K562 (cell line): ENCODE results near the gene TIMP2. TPM values are rescaled to one million over a fixed set of nuclear protein-coding genes. Genes with fewer than 3 reads are reported as not detected.

Experiments used
- ATAC-seq: fragments of 200-7000 bp; cut with Tn5 transposase; 3 replicates; pipeline ENCODE4 v1.9.1; 2020; ENCODE audit warnings: moderate library complexity
- BruUV-seq: library from RNA; stranded (reverse); fragments of 400-500 nt; replicated peaks from 2 replicates; lab custom pipeline; 2021; lab: Mats Ljungman, UMichigan
- CTCF ChIA-PET: fragments of 300-600 bp; formaldehyde crosslinking; extraction: SDS; loops from one replicate; lab custom pipeline; 2021; ENCODE audit warnings: low intra/inter-chr PET ratio; lab: Yijun Ruan, JAX
- POLR2A ChIA-PET: fragments of 300-600, 350-650 bp; sonication (Branson Sonifier 250); formaldehyde crosslinking; extraction: SDS; loops from one replicate; lab custom pipeline; 2021; ENCODE audit warnings: antibody characterized with exemption, inconsistent platforms; lab: Yijun Ruan, JAX
- DNase-seq, 4 experiments: peaks; one replicate each; pipeline versions ENCODE4 v3.0.0 to v3.0.0-alpha.2; 2011 to 2018; ENCODE audit warnings: low spot score in 3 of 4, mixed read lengths in 3 of 4; ENCODE audit errors: extremely low read depth in 1 of 4
- FAIRE-seq: peaks from 2 replicates; lab custom pipeline; 2011; peaks lifted over from hg19 to GRCh38; lab: Jason Lieb, UNC
- H2AFZ ChIP-seq: 2 replicates; pipeline ENCODE4 v1.6.0; 2011; ENCODE audit warnings: low read depth, low read length, control low read depth, inconsistent platforms
- H3K27ac ChIP-seq: fragments of 200-600 bp; 3 replicates; pipeline ENCODE4 v1.8.0; 2011; ENCODE audit warnings: low read depth, mild to moderate bottlenecking, control low read depth, inconsistent platforms, low read length, moderate library complexity, mixed read lengths; ENCODE audit errors: extremely low read depth
- H3K27me3 ChIP-seq, 2 experiments: fragments of 300-600 bp in 1 of 2; 2 replicates in 1 of 2; 3 replicates in 1 of 2; pipeline versions ENCODE4 v1.6.0 to v1.8.0; 2011; ENCODE audit warnings: inconsistent platforms in 2 of 2, low read length in 2 of 2, mild to moderate bottlenecking in 1 of 2, mixed read lengths in 1 of 2, moderate library complexity in 1 of 2; ENCODE audit not compliant: control insufficient read depth in 2 of 2, insufficient read depth in 2 of 2
- H3K36me3 ChIP-seq: fragments of 300-600 bp; 3 replicates; pipeline ENCODE4 v1.8.0; 2011; ENCODE audit warnings: mild to moderate bottlenecking, low read length, inconsistent platforms; ENCODE audit not compliant: control insufficient read depth, insufficient read depth
- H3K4me1 ChIP-seq, 2 experiments: fragments of 200-600 bp in 1 of 2; replicated peaks in 1 of 2; 2 replicates in 1 of 2; 3 replicates in 1 of 2; pipeline versions ENCODE4 v1.5.1 to v1.8.0; 2011; ENCODE audit warnings: inconsistent platforms in 2 of 2, low read length in 2 of 2, mild to moderate bottlenecking in 1 of 2, mixed read lengths in 1 of 2, moderate library complexity in 1 of 2; ENCODE audit not compliant: control insufficient read depth in 2 of 2, insufficient read depth in 2 of 2
- H3K4me2 ChIP-seq: 2 replicates; pipeline ENCODE4 v1.6.1; 2011; ENCODE audit warnings: low read length, control low read depth, inconsistent platforms, mixed read lengths; ENCODE audit not compliant: insufficient read depth
- H3K4me3 ChIP-seq: fragments of 200-600 bp; sonication (generic), shearing (Covaris generic); 2 replicates; pipeline ENCODE4 v1.5.1; 2016; ENCODE audit warnings: control low read depth, inconsistent platforms
- H3K79me2 ChIP-seq: fragments of 200-600 bp; 3 replicates; pipeline ENCODE4 v1.8.0; 2011; ENCODE audit warnings: low read length, inconsistent platforms; ENCODE audit not compliant: control insufficient read depth, insufficient read depth
- H3K9ac ChIP-seq, 2 experiments: 2 replicates each; pipeline versions ENCODE4 v1.6.0 to v1.6.1; 2011; ENCODE audit warnings: low read depth in 2 of 2, low read length in 2 of 2, control low read depth in 1 of 2, inconsistent platforms in 1 of 2, mild to moderate bottlenecking in 1 of 2, mixed read lengths in 1 of 2; ENCODE audit not compliant: insufficient read depth in 1 of 2
- H3K9me1 ChIP-seq: one replicate; pipeline ENCODE4 v1.6.0; 2011; ENCODE audit warnings: inconsistent platforms, mild to moderate bottlenecking, low read length, moderate library complexity; ENCODE audit not compliant: control insufficient read depth, insufficient read depth
- H3K9me3 ChIP-seq: replicated peaks from 2 replicates; pipeline ENCODE4 v1.5.1; 2011; ENCODE audit warnings: low read depth, low read length, inconsistent platforms; ENCODE audit not compliant: control insufficient read depth, insufficient read depth
- H4K20me1 ChIP-seq: replicated peaks from 2 replicates; pipeline ENCODE4 v1.6.1; 2011; ENCODE audit warnings: low read length, inconsistent platforms, mixed read lengths; ENCODE audit not compliant: control insufficient read depth, insufficient read depth
- ADNP ChIP-seq: fragments of 200-800 bp; sonication (Bioruptor generic); IDR thresholded peaks from 2 replicates; pipeline ENCODE4 v1.6.1; 2016; ENCODE audit warnings: missing genetic modification characterization, missing compliant biosample characterization
- SNIP1 ChIP-seq: fragments of 450-650 bp; IDR thresholded peaks from 2 replicates; pipeline ENCODE4 v1.7.1; 2017; ENCODE audit warnings: low read depth, mild to moderate bottlenecking
- ZNF174 ChIP-seq: fragments of 250-450 bp; sonication (Bioruptor Pico); IDR thresholded peaks from 2 replicates; pipeline ENCODE4 v1.4.0; 2020; ENCODE audit warnings: mild to moderate bottlenecking
- ZNF740 ChIP-seq, 3 experiments: fragments of 200-800 bp in 1 of 3; sonication (Bioruptor generic) in 1 of 3; sonication (generic) in 1 of 3; formaldehyde crosslinking in 1 of 3; IDR thresholded peaks; 2 replicates each; pipeline versions ENCODE4 v1.6.1 to v1.8.0; 2016 to 2022; ENCODE audit warnings: mild to moderate bottlenecking in 2 of 3, missing compliant biosample characterization in 2 of 3, missing genetic modification characterization in 2 of 3, missing genetic modification reagents in 1 of 3
- ZNF766 ChIP-seq: fragments of 200-800 bp; sonication (Bioruptor generic); conservative IDR thresholded peaks from 2 replicates; pipeline ENCODE4 v1.6.1; 2016; ENCODE audit warnings: missing genetic modification characterization, missing compliant biosample characterization
- WGBS: fragments of 100-300 bp; shearing (Covaris generic); methylation state at CpG from one replicate; pipeline ENCODE4 v1.1.6; 2016; ENCODE audit warnings: low coverage, mixed read lengths; ENCODE audit not compliant: insufficient coverage; ENCODE audit errors: missing lambda C conversion rate; 5-methylcytosine and 5-hydroxymethylcytosine counted together
- in situ Hi-C: fragments of 300-500 bp; cut with MboI; formaldehyde crosslinking; loops from 4 replicates; pipeline ENCODE4 v1.15.0; 2018; ENCODE audit warnings: inconsistent platforms, mixed read lengths
- intact Hi-C: fragments of 100-400 bp; cut with micrococcal nuclease; formaldehyde crosslinking; loops from 2 replicates; pipeline ENCODE4 v1.14.2; 2022
- polyA plus RNA-seq, 8 experiments: library from polyadenylated mRNA; depleted of rRNA in 4 of 8; stranded (reverse) in 5 of 8; unstranded in 3 of 8; fragments of >200 nt; fragmentation: Nextera tagmentation in 2 of 8; fragmentation: Illumina TruSeq in 1 of 8; extraction: Ambion mirVana in 2 of 8; extraction: Trizol in 1 of 8; gene quantifications; 2 replicates each; pipeline versions ENCODE4 v1.2.1 to v1.2.3, GENCODE V29; 2011 to 2014; ENCODE audit warnings: inconsistent platforms in 1 of 8, missing spikeins in 1 of 8
- total RNA-seq, 7 experiments: library from RNA; depleted of rRNA in 6 of 7; stranded (reverse); fragments of >200 nt in 6 of 7; fragmentation: Illumina TruSeq in 2 of 7; extraction: Trizol in 2 of 7; gene quantifications; 2 replicates each; pipeline versions ENCODE4 v1.2.1 to v1.2.3, GENCODE V29; 2011 to 2021; ENCODE audit warnings: low replicate concordance in 1 of 7
- TF ChIP-seq, protein P1 (sequence below): sonication (generic); formaldehyde crosslinking; IDR thresholded peaks from 2 replicates; pipeline ENCODE4 v1.8.0; 2022; ENCODE audit warnings: mild to moderate bottlenecking, low read depth, missing genetic modification reagents
- TF ChIP-seq, protein P2 (sequence below): sonication (generic); formaldehyde crosslinking; IDR thresholded peaks from 2 replicates; pipeline ENCODE4 v1.8.0; 2022; ENCODE audit warnings: missing genetic modification reagents, mild to moderate bottlenecking, moderate library complexity, borderline replicate concordance
- TF ChIP-seq, protein P3 (sequence below): sonication (generic); formaldehyde crosslinking; IDR thresholded peaks from 2 replicates; pipeline ENCODE4 v1.9.0; 2022; ENCODE audit warnings: mild to moderate bottlenecking, missing genetic modification reagents

Gene TIMP2
- total and polyA plus RNA-seq, 9 of the 15 experiments (the other 6 are each of a cell fraction or from before 2014, with no cell fraction given) = 0.55 TPM; not detected in 8

- Histone ChIP-seq H4K20me1 (peaks cover 4% of the 10 kb centered on the region; the same call in 1 of the 2 replicates), H3K4me3 (no peak overlapping the region), H2AFZ (no peak overlapping the region), H3K9me3 (no peaks in the 10 kb centered on the region), H3K36me3 (no peaks in the 10 kb centered on the region), H3K9me1 (no peaks in the 10 kb centered on the region), H3K4me2 (no peak overlapping the region), H3K79me2 (no peaks in the 10 kb centered on the region), H3K27me3 (peaks cover 26 to 67% of the 10 kb centered on the region in 2 experiments), H3K4me1 (peaks cover 3 to 7% of the 10 kb centered on the region in 2 experiments; a peak in 3 of 5 replicates), H3K27ac (no peak overlapping the region), H3K9ac (no peak overlapping the region; a peak in 1 of 4 replicates)
- intact Hi-C loops (no loop called here), in situ Hi-C loops (no loop called here)
- 1% methylated on average over 5 of the region's 5 CpGs for WGBS
- CTCF ChIA-PET = no interaction called here
- no peak for DNase-seq
- TF ChIP-seq ADNP (tag) (no peak), ZNF766 (no peak), SNIP1 (no peak), ZNF740 (CRISPR knock-in tag; IDR thresholded peaks at IDR 0.05) (no peak), ZNF740 (tag; IDR thresholded peaks at IDR 0.05) (no peak), ZNF174 (CRISPR knock-in tag) (no peak)
- TF ChIP-seq, protein P1, sequence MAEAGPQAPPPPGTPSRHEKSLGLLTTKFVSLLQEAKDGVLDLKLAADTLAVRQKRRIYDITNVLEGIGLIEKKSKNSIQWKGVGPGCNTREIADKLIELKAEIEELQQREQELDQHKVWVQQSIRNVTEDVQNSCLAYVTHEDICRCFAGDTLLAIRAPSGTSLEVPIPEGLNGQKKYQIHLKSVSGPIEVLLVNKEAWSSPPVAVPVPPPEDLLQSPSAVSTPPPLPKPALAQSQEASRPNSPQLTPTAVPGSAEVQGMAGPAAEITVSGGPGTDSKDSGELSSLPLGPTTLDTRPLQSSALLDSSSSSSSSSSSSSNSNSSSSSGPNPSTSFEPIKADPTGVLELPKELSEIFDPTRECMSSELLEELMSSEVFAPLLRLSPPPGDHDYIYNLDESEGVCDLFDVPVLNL (CRISPR knock-in tag) = no peak
- TF ChIP-seq, protein P2, sequence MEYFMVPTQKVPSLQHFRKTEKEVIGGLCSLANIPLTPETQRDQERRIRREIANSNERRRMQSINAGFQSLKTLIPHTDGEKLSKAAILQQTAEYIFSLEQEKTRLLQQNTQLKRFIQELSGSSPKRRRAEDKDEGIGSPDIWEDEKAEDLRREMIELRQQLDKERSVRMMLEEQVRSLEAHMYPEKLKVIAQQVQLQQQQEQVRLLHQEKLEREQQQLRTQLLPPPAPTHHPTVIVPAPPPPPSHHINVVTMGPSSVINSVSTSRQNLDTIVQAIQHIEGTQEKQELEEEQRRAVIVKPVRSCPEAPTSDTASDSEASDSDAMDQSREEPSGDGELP (CRISPR knock-in tag) = no peak
- TF ChIP-seq, protein P3, sequence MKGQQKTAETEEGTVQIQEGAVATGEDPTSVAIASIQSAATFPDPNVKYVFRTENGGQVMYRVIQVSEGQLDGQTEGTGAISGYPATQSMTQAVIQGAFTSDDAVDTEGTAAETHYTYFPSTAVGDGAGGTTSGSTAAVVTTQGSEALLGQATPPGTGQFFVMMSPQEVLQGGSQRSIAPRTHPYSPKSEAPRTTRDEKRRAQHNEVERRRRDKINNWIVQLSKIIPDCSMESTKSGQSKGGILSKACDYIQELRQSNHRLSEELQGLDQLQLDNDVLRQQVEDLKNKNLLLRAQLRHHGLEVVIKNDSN = no peak
- BruUV-seq = no TSS peak
- no peak for FAIRE-seq
- POLR2A ChIA-PET = interaction anchor here (0.6 kb wide), 1 partner anchor 22 kb away, joined by 4 read pairs; no protein-coding TSS in a partner anchor
- ATAC-seq = no peak
Measured at GRCh38 chr17:78940258-78940657, 15.1 kb upstream of the TIMP2 start.
